Stimulated activated CD8-positive, alpha-beta memory T cell treated with anti-CD3 and anti-CD28 coated beads, Interleukin-12 subunit alpha, Interleukin-12 subunit beta, amount 100 ng/mL, for 24 hours (primary cell): ENCODE data around the gene RAB3IP.
"Not testable (repeated sequence)": the region's sequence is repeated elsewhere in the genome, so short reads cannot be mapped to it uniquely, and the experiment has no call there.

Source experiments
- DNase-seq: peaks from one replicate; pipeline ENCODE4 v3.0.0-alpha.2; 2020; ENCODE audit errors: extremely low read depth

Gene RAB3IP

DNA sequence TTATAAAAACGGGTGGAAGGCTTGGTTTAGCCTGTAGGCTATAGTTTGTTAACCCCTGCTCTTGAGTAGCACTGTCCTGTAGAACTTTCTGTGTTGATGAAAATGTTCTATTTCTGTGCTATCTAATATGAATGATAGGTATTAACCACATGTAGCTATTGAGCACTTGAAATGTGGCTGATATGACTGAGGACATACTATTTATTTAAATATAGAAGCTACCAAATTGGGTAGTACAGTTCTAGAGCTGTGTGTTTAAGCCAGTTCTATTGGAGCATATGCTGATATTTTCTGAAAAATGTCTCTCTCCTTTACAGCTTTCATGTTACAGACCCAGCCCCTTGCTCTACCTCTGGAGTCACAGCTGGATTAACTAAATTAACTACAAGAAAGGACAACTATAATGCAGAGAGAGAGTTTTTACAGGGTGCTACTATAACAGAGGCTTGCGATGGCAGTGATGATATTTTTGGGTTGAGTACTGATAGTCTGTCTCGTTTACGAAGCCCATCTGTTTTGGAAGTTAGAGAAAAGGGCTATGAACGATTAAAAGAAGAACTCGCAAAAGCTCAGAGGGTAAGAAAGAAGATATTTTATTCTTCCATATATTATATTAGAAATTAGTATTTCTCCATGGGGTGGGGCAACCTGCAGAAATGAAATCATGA lies 17.6 kb downstream of the RAB3IP start:
- no peak for DNase-seq

DNA sequence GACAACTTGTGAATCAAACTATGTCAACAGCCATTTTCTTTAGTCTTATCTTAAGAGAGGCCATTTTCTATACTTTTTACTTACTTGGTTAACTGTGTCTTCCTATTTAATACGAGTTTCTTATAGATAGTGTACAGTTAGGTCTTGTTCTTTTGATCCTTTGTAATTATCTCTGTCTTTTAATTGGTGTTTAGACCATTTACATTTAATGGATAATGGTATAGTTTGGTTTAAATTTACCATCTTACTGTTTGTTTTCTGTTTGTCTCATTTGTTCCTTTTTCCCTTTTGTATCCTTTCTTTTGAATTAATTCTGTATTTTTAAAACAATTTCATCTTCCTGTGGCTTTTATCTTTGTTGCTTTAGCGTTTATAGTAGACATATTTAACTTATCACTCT lies 19.4 kb downstream of the RAB3IP start:
- no peak for DNase-seq

DNA sequence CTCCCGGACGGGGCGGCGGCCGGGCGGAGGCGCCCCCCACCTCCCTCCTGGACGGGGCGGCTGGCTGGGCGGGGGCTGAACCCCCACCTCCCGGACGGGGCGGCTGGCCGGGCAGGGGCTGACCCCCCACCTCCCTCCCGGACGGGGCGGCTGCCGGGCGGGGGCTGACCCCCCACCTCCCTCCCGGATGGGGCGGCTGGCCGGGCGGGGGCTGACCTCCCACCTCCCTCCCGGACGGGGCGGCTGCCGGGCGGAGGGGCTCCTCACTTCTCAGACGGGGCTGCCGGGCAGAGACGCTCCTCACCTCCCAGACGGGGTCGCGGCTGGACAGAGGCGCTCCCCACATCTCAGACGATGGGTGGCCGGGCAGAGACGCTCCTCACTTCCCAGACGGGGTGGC lies 20.9 kb downstream of the RAB3IP start:
- DNase-seq = not testable (repeated sequence)

DNA sequence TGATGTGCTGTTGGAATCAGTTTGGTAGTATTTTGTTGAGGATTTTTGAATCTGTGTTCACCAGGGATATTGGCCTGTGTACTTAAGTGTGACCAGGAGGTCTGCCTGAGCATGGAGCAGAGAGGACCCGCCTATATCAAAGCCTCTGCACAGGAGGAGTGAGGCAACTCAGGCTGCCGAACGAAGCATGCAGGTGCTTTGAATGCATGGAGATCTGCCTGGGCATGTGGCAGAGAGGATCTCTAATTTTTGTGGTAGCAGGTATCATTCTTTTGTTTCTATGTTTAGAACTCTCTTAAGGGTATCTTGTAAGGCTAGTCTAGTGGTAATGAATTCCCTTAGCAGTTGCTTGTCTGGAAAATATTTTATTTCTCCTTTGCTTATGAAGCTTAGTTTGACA lies 26.9 kb downstream of the RAB3IP start:
- no peak for DNase-seq

DNA sequence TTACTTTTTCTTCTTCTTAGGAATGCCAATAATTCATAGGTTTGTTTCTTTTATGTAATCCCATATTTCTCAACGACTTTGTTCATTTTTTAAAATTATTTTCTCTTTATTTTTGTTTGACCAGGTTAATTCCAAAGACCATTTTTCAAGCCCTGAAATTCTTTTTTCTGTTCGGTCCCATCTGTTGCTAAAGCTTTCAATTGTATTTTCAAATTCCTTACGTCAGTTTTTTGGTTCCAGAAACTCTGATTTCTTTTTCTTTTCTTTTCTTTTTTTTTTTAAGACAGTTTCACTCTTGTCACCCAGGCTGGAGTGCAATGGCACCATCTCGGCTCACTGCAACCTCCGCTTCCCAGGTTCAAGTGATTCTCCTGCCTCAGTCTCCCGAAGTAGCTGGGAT lies 27.6 kb downstream of the RAB3IP start:
- no peak for DNase-seq

DNA sequence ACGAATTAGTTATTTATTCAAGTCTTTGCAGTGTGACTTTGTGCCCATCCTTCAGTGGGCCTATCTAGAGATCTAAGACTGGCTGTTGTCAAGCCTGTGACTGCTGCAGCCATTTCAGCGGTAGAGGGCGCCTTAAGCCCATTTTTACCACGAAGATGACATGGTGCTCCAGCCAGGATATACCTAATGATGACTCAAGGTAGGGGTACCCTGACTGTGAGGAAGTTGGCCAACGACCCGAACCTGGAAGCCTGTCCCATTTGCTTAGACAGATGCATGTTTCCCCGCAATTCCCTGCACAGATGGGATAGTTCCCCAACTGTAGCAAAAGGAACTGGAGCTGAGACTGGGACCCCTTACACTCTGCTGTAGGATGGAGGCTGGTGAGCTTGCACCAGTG lies 41.3 kb downstream of the RAB3IP start:
- DNase-seq = no peak

DNA sequence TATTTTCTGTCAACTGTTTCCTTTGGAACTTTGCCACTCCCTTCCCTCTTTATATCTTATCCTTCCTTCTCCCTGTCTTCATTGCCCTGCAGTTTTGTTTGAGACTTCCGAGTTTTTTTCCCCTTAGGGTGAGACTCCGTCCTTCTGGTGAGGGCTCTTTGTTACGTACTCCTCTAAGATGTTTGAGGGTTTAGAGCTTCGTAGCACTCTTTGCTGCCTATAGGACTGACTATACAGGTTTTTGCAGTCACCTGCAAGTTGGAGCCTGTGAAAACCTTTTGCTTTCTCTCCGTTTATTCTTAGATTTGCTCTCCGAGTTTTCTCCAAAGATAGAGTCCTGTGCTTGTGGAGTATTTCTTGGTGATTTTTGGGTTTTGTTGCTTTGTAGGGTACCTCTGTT lies 44.7 kb downstream of the RAB3IP start:
- DNase-seq = no peak

DNA sequence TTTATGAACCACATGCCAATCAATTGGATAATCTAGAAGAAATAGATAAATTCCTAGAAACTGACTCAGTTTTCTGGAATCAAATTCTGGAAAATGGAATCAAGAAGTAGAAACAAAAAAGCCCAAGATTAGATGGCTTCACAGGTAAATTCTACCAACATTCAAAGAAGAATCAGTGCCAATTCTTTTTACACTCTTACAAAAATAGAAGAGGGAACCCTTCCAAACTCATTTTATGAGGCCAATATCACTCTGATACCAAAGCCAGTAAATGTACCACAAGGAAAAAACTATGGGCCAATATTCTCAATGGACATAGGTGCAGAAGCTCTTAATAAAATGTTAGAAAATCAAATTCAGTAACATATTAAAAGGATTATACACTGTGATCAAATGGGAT lies 50.7 kb downstream of the RAB3IP start:
- no peak for DNase-seq

DNA sequence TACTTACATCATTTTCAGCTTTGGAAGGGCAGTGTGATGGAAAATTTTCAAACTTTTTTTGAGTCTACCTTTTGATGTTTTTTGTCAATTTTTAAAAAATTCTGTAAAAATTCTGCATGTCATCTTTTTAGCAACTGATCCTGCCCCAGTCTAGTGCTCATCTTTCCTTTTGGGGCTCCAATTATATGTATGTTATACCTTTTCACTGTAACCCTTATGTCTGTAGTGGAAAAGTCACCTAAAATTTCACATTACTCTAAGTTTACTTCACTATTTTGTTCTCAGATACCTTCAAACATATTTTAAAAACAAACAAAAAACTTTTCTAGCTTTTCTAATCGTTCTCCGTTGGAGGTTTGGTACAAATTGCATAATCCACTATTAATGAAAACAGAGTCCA lies 53.9 kb downstream of the RAB3IP start:
- DNase-seq = no peak

DNA sequence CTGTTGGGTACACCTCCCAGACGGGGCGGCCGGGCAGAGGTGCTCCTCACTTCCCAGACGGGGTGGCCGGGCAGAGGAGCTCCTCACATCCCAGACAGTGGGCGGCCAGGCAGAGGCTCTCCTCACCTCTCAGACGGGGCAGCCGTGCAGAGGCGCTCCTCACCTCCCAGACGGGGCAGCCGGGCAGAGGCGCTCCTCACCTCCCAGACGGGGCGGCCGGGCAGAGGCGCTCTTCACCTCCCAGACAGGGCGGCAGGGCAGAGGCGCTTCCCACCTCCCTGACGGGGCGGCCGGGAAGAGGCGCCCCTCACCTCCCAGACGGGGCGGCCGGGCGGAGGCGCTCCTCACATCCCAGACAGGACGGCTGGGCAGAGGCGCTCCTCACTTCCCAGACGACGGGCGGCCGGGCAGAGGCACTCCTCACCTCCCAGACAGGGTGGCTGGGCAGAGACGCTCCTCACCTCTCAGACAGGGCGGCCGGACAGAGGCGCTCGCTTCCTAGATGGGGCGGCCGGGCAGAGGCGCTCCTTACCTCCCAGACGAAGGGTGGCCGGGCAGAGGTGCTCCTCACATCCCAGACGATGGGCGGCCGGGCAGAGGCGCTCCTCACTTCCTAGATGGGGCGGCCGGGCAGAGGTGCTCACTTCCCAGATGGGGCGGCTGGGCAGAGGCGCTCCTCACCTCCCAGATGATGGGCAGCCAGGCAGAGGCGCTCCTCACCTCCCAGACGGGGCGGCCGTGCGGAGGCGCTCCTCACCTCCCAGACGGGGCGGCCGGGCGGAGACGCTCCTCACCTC lies 68.6 kb downstream of the RAB3IP start:
- DNase-seq = not testable (repeated sequence)

DNA sequence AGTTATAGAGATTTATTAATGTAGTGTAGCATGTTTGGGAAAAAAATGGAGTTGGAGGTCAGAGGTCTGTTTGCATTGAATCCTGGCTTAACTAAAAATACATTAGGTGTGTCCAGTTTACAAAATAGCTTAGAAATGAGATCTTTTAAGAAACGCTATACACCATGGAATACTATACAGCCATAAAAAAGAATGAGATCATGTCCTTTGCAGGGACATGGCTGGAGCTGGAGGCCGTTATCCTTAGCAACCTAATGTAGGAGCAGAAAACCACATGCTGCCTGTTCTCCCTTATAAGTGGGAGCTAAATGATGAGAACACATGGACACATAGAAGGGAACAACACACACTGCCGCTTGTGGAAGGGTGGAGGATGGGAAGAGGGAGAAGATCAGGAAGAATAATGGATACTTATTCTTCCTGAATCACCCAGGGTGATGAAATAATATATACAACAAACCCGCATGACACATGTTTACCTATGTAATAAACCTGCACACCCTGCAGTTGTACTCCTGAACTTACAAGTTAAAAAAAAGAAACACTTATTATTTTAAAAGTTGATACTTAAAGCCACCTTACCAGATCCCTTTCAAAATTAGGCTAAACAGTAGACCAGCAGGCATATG lies 72.3 kb downstream of the RAB3IP start:
- no peak for DNase-seq

DNA sequence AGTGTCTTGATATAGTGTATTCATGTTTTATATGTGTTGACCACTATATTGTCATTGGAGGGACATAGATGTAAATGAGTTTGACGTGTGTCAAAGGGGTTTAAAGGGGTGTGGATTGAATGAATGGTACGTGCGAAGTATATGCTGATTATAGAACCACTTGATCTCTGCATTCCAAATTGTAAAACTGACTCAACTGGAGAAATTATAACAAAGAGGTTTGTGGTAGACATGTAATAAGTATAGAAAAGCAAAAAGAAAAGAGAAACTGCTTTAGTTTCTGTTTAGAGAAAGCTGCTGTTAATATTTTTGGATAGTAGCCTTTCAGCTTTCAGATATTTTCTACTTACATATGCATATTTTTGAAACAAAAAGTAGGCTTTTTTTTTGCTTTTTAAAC lies 77.4 kb downstream of the RAB3IP start:
- DNase-seq = no peak

DNA sequence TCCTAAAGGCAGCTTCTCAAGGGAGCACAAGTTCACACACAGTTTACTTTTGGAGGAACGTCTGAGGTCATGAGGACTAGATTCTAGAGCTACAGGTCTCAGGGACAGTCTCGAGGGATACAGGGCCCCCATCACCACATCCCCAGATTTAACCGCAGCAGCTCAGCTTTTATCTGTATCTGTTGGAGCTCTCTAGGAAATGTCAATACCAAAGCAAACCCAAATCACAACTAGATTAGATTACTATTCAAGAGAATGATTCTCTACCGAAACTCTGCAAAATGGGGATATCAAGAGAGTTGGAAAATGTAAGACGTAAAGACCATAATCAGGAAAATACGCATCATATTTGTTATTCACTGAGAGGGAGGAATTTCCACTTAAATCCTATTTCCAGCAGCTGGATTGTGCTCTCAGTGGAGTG lies 82.4 kb downstream of the RAB3IP start:
- no peak for DNase-seq

DNA sequence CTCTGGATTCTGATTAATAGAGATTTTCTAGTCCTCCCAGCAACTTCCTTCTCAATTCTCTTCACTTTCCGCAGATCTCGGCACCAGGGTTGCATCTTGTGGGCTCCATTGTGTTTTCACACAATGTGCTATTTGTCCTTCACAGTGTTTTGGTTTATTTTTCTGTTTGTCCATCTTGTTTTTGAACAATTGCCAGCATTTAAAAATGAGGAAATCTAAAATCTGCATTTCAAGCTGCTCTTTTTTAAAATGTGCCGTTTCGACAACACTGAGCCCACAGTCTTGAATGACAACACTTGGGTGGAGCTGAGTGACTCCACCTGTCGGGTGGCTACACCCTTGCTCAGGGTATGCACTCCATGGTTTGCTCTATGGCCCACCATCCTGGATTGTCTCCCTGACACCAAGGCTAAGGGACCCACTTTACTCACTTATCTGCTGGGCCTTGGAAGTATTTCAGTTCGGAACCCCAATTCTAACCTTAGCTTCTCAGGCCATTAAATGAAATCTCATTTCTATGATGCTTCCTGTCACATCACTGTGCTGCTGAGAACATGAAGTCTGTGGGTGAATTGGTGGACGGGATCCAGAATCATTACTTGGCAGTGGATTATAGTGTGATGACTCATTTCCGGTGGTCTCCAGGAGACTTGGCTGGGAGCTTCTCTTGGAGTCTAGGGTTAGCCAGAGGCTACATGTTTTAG lies 82.9 kb downstream of the RAB3IP start:
- DNase-seq = no peak

DNA sequence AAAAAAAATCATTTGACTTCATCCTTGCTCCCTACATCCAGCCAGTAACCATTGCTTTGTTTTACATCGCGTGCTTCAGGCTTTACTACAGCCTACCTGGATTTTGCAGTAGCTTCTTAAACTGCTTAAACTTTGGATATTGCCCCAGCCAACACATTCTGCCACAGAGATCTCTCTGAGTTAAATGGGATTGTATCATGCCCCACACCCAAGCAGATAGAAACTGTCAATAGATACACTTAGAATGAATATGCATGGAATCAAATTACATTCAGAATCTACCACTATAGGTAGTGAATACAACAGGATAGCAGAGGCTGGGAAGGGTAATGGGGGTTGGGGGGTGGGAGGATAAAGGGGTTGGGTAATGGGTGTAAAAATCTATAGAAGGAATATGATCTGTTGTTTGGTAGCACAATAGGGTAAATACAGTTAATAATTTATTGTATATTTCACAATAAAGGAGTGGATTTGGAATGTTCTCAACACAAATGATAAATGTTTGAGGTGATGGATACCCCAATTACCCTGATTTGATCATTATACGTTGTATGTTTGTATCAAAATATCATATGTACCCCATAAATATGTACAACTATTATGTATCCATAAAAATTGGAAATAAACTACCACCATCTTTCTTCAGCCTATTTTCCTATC lies 83.7 kb downstream of the RAB3IP start:
- DNase-seq = no peak

DNA sequence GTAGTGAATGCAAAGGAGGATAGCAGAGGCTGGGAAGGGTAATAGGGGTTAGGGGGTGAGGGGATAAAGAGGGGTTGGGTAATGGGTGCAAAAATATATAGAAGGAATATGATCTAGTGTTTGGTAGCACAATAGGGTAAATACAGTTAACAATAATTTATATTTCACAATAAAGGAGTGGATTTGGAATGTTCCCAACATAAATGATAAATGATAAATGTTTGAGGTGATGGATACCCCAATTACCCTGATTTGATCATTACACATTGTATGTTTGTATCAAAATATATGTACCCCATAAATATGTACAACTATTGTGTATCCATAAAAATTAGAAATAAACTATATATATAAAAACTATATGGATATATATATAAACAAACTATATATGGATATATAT lies 85.4 kb downstream of the RAB3IP start:
- DNase-seq = no peak

DNA sequence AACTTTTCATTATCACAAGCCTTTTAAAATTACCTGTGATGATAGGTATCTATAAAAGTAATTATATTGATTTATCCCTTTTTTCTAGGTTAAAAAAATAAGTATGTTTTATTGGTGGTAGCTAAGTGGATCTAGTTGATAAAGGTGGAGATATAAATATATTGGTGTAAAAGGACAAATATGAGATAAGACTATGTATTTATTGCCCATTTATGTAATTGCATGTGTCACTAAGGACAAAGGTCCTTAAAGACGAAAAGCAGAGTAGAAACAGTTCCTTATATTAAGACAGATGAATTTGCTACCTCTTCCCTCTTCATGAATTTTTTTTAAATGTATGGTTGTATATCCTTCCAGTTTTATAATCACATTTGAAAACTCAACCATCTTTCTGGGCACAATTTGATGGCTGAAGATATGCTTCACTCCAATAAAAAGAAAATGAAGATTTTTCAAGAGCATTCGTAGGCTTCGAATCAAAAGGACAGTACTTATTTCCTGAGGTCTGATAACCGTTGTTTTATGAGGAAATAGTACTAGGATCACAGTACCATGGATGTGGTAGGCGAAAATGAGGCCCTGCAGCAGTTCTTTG lies 86.4 kb downstream of the RAB3IP start, which contains the start of gene MYRFL:
TSS of gene MYRFL (plus strand) at position 262 of the 595 bp plus-strand sequence. CDS start at position 553, 291 bp downstream.
- DNase-seq = no peak

DNA sequence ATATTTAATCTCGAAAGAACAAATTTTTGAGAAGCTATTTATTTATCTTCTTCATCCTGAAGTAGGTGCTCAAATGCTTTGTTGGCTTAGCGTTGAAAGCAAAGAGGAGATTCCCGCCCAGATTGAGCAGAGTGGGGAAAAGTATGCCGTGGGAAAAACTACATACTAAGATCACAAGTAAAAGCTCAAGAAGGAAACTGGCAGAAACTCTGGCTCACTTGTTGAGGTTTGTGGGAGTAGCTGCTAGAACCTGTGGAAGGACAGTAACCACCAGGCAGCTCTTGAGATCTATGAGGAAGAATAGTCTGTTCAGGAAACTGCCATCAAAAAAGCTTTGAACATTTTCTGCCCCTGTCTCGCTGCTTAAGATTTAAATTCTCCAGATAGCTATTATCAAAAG lies 90.2 kb downstream of the RAB3IP start:
- DNase-seq = no peak

DNA sequence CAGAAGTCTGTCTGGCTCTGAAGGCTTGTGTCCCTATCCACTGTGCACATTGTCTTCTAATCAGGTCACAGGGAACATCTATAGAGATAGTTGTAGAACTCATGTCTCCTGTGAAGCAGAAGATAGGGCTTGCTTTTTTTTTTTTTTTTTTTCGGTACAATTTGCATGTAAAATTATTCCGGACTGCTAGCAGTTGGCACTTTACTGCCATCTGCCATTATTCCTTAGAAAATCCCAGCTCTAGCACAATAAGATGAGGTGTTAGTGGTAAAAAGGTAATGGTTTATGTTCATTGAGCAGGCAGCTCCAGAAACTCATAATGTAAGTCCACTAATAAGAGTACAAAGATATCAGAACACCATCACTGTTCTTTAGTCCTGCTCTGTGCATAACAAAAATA lies 95.0 kb downstream of the RAB3IP start:
- DNase-seq = no peak

DNA sequence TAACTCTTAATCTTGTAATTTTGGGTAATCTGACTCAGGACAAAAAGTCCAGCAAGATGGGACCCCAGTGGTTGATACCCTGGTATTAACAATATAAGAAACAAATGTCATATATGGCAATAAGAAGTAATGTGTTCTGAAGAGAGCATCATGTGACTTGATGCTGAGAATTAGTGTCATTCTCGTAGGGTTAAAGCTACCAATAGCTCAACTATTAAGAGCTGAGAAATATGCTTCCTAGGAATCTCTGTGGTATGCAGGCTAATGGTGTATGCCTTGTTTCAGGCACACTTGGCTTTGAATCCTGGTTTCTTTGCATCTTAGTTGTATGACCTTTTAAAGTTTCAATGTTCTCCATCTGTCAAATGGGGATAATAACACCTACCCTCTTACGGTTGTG lies 95.5 kb downstream of the RAB3IP start:
- no peak for DNase-seq

DNA sequence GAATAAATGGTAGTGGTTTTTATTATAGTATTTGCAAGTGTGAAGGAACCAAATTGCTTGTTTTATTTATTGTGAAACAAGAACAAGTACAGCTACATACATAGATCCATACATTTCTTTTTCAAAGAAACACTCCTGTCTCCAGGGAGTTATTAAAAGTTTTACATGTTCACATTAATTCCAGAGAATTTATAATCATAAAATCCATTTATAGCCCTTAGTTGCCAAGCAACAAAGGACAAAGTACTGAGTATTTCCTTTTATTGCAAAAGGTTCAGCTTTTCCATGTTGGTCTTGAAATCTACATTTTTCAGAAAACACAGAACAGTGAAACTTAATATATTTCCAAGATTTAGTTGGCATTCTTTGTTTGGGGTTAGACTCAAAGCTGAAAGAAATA lies 95.9 kb downstream of the RAB3IP start:
- no peak for DNase-seq
